ENCODE data around the gene GJB2. TPM values are rescaled to one million over a fixed set of nuclear protein-coding genes. Genes with fewer than 3 reads are reported as not detected.

The GJB2 gene
- total RNA-seq, 1 experiment from 2014 or later, result 0.75 TPM

DNA sequence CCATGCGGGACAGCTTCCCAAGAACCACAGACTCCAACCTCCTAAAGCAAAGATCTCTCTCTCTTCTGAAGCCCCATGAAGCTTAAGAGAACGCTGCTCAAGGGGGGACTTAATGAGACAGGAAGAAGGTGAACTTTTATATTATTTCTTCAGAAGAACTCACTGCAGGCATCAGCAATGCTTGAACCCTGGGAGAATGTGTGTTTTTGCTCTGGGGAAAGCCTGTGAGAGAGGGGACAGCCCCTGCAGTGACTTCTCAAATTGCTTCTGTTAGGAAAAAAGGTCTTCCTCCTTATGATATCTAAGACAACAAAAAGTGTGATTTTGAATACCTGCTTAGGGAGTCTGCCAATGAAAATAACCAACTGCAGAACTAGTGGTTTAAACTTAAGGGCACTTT lies 54.9 kb downstream of the GJB2 start:
- Histone ChIP-seq H3K4me3 (ENCODE audit: low read depth, low read length) (no peak overlapping the region), H3K27me3 (replicated peaks; ENCODE audit: control insufficient read depth, insufficient read depth, low read length) (no peaks in the 10 kb centered on the region), H3K36me3 (ENCODE audit: control insufficient read depth, insufficient read depth, low read length) (no peaks in the 10 kb centered on the region), H3K4me1 (peaks cover 4% of the 10 kb centered on the region; the same call in 1 of the 2 replicates), H3K9me3 (no peaks in the 10 kb centered on the region)
- intact Hi-C loops (cut with micrococcal nuclease; ENCODE audit: unreplicated experiment), result no loop called here
- no peaks in the 10 kb centered on the region for H3K27me3 Mint-ChIP-seq (ENCODE audit: insufficient read depth, unreplicated experiment)
- no peak overlapping the region for H3K27ac Mint-ChIP-seq (ENCODE audit: unreplicated experiment)
- H3K4me1 Mint-ChIP-seq (ENCODE audit: low read depth, unreplicated experiment), result no peaks in the 10 kb centered on the region
- TF ChIP-seq, protein P1, sequence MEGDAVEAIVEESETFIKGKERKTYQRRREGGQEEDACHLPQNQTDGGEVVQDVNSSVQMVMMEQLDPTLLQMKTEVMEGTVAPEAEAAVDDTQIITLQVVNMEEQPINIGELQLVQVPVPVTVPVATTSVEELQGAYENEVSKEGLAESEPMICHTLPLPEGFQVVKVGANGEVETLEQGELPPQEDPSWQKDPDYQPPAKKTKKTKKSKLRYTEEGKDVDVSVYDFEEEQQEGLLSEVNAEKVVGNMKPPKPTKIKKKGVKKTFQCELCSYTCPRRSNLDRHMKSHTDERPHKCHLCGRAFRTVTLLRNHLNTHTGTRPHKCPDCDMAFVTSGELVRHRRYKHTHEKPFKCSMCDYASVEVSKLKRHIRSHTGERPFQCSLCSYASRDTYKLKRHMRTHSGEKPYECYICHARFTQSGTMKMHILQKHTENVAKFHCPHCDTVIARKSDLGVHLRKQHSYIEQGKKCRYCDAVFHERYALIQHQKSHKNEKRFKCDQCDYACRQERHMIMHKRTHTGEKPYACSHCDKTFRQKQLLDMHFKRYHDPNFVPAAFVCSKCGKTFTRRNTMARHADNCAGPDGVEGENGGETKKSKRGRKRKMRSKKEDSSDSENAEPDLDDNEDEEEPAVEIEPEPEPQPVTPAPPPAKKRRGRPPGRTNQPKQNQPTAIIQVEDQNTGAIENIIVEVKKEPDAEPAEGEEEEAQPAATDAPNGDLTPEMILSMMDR (IDR thresholded peaks at IDR 0.05; ENCODE audit: insufficient read depth in 1 of 2, low read depth in 1 of 2, low read length in 1 of 2, severe bottlenecking in 1 of 2, unreplicated experiment in 1 of 2), result no peak
- ChIA-PET CTCF (no interaction called here), POLR2A (no interaction called here)
- no peak for DNase-seq
- no peaks in the 10 kb centered on the region for H3K36me3 Mint-ChIP-seq (ENCODE audit: insufficient read depth, unreplicated experiment)
- BruUV-seq (replicated peaks), result no TSS peak
- no peaks in the 10 kb centered on the region for H3K9me3 Mint-ChIP-seq (ENCODE audit: unreplicated experiment)
- H3K4me3 Mint-ChIP-seq (ENCODE audit: unreplicated experiment), result no peak overlapping the region

Other genes with a start within 250 kb of the GJB2 start
- gene ZMYM2, start 234.2 kb downstream of the GJB2 start, total RNA-seq (2022), result 91.1 and 101 TPM in 2 replicates
- 0.09 and 0.11 TPM in 2 replicates for gene GJA3, start 31.9 kb downstream of the GJB2 start, total RNA-seq (2022)
- not detected in 2 replicates for gene GJB6, start 39.4 kb upstream of the GJB2 start, total RNA-seq (2022)